Measurements from ENCODE around the gene ZRANB3.

GRCh38 chr2:135552887-135553286, 21.9 kb upstream of the ZRANB3 start:
- no peak for TF ChIP-seq EP300 (IDR thresholded peaks at IDR 0.05)
- TF ChIP-seq, protein P1, sequence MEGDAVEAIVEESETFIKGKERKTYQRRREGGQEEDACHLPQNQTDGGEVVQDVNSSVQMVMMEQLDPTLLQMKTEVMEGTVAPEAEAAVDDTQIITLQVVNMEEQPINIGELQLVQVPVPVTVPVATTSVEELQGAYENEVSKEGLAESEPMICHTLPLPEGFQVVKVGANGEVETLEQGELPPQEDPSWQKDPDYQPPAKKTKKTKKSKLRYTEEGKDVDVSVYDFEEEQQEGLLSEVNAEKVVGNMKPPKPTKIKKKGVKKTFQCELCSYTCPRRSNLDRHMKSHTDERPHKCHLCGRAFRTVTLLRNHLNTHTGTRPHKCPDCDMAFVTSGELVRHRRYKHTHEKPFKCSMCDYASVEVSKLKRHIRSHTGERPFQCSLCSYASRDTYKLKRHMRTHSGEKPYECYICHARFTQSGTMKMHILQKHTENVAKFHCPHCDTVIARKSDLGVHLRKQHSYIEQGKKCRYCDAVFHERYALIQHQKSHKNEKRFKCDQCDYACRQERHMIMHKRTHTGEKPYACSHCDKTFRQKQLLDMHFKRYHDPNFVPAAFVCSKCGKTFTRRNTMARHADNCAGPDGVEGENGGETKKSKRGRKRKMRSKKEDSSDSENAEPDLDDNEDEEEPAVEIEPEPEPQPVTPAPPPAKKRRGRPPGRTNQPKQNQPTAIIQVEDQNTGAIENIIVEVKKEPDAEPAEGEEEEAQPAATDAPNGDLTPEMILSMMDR (IDR thresholded peaks at IDR 0.05), result no peak
